ENCODE data around the gene TUBB.
A peak's percentile ranks its signal among the peaks of the same experiment; 100 is the strongest.
"Not testable (repeated sequence)": the region's sequence is repeated elsewhere in the genome, so short reads cannot be mapped to it uniquely, and the experiment has no call there.

The TUBB gene

GRCh38 chr6:30763155-30763617 lies 43.0 kb downstream of the TUBB start:
- DNase-seq, result no peak

GRCh38 chr6:30763618-30764489 lies 43.7 kb downstream of the TUBB start:
- DNase-seq, result peak; percentile 24

GRCh38 chr6:30764490-30765043 lies 44.4 kb downstream of the TUBB start:
- DNase-seq, result not testable (repeated sequence)

- DNase-seq, result not testable (repeated sequence)
These were observed 45.3 kb downstream of the TUBB start for GRCh38 chr6:30765495-30765894.

GRCh38 chr6:30766461-30767157 lies 46.5 kb downstream of the TUBB start:
- DNase-seq, result no peak

GRCh38 chr6:30767158-30767943 lies 47.2 kb downstream of the TUBB start:
- DNase-seq, result no peak

- no peak for DNase-seq
These were observed 47.8 kb downstream of the TUBB start for GRCh38 chr6:30767944-30768301.

GRCh38 chr6:30768634-30769087 lies 48.5 kb downstream of the TUBB start:
- DNase-seq, result no peak

- DNase-seq, result peak; percentile 25
These were observed 49.1 kb downstream of the TUBB start for GRCh38 chr6:30769088-30769852.

GRCh38 chr6:30769853-30770524 lies 49.8 kb downstream of the TUBB start:
- no peak for DNase-seq

GRCh38 chr6:30770592-30770991 lies 50.4 kb downstream of the TUBB start:
- DNase-seq, result no peak

- DNase-seq, result no peak
These were observed 54.5 kb downstream of the TUBB start for GRCh38 chr6:30774701-30775100.

Data from NK-92 treated with Interleukin-12 subunit alpha and Interleukin-12 subunit beta, amount 100 ng/mL, for 24 hours (cell line).